GM21529 (cell line): ENCODE measurements around the gene KREMEN2.
"Not testable (repeated sequence)": the region's sequence is repeated elsewhere in the genome, so short reads cannot be mapped to it uniquely, and the experiment has no call there.

Experiments used
- ATAC-seq: cut with Tn5 transposase; IDR thresholded peaks from one replicate; pipeline ENCODE4 v1.9.1; 2021; ENCODE audit not compliant: unreplicated experiment

Gene KREMEN2

GRCh38 chr16:2963723-2964474 lies at the start of gene KREMEN2:
KREMEN2 (plus strand) TSS chr16:2964275; CDS start chr16:2964521, 246 bp downstream.
- no peak for ATAC-seq

- ATAC-seq, result no peak
Measured at GRCh38 chr16:2915196-2915929, 48.7 kb upstream of the KREMEN2 start.

DNA sequence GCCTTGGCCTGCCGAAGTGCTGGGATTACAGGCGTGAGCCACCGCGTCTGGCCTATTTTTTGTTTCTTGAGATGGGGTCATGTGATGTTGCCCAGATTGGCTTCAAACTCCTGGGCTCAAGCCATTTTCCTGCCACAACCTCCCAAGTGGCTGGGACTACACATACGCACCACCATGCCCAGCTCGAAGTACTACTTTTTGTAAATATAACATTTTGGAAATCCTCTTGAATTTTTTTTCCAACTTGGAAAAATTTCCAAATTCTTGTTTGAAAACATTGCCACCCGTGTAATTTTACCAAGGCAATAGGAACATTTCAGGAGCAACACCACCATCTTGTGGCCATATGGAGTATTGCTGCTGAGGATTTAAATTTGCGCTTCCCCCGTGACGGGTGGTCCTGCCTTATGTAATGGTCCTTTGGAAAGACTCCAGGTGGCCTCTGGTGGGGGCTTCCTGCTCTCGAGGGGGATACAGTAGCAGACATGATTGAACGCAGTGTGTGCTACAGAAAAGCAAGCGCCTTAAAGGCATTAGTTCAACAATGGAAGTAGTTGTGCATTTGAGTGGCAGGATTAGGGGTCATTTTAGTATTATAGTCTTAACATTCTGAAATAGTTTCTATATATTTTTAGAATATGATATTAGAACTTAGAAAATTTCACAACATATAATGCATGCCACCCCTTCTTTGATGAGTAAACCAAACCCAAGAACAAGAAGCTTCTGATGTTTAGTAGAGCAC lies 44.4 kb upstream of the KREMEN2 start:
- no peak for ATAC-seq

GRCh38 chr16:2923481-2923880 lies 40.6 kb upstream of the KREMEN2 start:
- no peak for ATAC-seq

- ATAC-seq, result no peak
Measured at GRCh38 chr16:2924901-2925755, 38.9 kb upstream of the KREMEN2 start.

DNA sequence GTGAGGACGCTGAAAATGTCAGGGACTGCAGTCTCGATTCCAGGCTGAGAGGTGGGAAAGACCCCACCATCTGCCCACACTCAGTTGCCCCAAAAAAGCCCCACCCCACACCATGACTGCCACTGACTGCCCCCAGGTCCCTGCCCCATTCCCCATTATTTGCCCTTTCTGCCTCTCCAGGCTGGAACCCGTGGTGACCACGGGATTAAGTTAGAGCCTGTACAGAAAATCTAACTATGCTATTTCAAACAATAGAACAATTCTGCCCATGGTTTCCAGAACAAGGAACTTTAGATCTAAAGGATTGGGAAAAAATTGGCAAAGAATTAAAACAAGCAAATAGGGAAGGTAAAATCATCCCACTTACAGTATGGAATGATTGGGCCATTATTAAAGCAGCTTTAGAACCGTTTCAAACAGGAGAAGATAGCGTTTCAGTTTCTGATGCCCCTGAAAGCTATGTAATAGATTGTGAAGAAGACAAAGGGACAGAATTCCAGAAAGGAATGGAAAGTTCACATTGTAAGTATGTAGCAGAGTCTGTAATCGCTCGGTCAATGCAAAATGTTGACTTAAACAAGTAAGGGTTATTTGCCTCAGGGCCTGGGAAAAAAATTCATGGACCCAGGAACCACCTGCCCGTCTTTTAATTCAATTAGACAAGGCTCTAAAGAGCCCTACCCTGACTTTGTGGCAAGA lies 38.0 kb upstream of the KREMEN2 start:
- no peak for ATAC-seq

DNA sequence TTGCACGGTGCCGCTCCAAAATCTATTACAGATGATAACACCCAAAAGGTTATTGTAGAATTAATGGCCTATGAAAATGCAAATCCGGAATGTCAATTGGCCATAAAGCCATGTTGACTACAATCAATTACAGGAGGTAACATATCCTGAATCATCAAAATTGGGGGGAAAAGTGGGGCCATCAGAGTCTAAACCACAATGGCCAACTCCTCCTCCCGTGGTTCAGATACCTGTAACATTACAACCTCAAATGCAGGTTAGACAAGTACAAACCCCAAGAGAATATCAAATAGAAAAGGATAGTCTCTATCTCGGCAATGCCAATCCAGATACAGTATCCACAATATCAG lies 37.5 kb upstream of the KREMEN2 start:
- no peak for ATAC-seq

GRCh38 chr16:2927010-2927646 lies 36.9 kb upstream of the KREMEN2 start:
- ATAC-seq, result no peak

DNA sequence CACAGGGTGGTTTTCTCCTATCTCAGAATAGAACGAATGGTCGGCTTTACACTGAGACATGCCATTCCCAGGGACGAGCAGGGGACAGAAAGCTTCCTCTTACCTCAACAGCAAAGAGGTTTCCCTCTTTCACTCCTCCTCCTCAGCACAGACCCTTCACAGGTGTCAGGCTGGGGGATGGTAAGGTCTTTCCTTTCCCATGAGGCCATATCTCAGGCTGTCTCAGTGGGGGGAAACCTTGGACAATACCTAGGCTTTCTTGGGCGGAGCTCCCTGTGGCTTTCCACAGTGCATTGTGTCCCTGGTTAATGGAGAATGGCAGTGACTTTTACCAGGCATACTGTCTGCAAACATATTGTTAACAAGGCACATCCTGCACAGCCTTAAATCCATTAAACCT lies 35.9 kb upstream of the KREMEN2 start:
- ATAC-seq, result not testable (repeated sequence)

GRCh38 chr16:2928796-2929195 lies 35.3 kb upstream of the KREMEN2 start:
- no peak for ATAC-seq

DNA sequence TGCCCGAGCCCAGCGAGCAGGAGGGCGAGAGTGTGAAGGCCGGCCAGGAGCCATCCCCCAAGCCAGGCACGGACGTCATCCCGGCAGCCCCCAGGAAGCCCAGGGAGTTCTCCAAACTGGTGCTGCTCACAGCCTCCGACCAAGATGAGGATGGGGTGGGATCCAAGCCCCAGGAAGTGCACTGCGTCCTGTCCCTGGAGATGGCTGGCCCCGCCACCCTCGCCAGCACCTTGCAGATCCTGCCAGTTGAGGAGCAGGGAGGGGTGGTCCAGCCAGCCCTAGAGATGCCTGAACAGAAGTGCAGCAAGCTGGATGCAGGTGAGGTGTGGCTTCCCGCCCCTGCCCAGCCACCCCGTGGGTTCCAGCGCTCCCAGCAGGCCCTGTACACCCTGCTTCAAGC lies 34.4 kb upstream of the KREMEN2 start:
- no peak for ATAC-seq

GRCh38 chr16:2930236-2930635 lies 33.8 kb upstream of the KREMEN2 start:
- no peak for ATAC-seq

DNA sequence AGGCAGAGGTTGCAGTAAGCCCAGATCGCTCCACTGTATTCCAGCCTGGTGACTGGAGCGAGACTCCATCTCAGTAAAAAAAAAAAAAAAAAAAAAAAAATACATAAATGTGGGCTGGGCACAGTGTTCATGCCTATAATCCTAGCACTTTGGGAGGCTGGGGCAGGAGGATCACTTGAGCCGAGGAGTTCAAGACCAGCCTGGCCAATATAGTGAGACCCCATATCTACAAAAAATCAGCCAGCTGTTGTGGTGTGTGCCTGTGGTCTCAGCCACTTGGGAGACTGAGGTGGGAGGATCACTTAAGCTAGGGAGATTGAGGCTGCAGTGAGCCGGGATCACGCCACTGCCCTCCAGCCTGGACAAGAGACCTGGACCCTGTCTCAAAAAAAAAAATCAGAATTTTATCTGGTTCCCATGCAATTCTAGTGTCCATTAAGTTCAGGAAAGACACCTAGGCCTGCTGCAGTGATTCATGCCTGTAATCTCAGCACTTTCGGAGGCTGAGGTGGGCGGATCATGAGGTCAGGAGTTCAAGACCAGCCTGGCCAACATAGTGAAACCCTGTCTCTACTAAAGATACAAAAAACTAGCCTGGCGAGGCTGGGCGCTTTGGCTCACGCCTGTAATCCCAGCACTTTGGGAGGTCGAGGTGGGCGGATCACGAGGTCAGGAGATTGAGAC lies 32.7 kb upstream of the KREMEN2 start:
- ATAC-seq, result not testable (repeated sequence)

- no peak for ATAC-seq
Measured at GRCh38 chr16:2933136-2933535, 30.9 kb upstream of the KREMEN2 start.

DNA sequence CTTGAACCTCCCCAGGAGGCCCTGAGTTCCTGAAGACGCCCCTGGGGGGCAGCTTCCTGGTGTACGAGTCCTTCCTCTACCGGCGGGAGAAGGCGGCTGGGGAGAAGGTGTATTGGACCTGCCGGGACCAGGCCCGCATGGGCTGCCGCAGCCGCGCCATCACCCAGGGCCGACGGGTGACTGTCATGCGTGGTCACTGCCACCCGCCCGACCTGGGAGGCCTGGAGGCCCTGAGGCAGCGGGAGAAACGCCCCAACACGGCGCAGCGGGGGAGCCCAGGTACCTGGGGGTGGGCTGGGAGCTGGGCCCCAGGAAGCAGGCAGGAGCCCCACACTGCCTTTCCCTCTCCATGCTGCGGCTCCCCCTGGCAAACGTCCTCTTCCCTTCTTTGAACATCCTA lies 30.4 kb upstream of the KREMEN2 start:
- no peak for ATAC-seq

GRCh38 chr16:2934450-2934849 lies 29.6 kb upstream of the KREMEN2 start:
- no peak for ATAC-seq

DNA sequence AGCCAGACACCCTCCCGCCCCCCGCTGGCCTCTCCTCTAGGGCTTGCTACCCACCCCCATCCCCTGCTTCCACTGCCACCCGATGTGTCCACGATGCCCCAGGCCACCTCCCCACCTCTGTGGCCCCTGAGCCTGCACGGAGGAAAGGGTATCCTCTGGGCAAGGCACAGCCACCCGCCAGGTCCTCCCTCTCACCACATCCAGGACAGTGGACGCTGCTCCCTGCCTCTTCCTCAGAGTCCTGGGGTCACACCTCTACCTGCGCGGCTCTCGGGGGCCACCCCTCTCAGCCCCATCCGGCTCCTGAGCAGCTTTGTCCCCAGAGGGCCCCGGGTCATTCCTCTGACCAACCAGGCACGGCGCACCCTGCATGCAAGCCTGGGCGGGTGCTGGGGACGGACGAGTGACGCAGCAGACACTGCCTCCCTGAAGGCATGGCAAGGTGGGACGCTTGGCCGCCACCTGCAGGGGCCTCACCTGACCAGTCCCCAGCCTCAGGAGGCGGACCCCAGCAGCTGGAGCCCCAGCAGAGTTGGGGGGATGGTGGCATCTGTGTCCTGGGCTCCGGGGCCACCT lies 27.6 kb upstream of the KREMEN2 start:
- ATAC-seq, result no peak

GRCh38 chr16:2937170-2937569 lies 26.9 kb upstream of the KREMEN2 start:
- ATAC-seq, result no peak

GRCh38 chr16:2938206-2938605 lies 25.9 kb upstream of the KREMEN2 start:
- no peak for ATAC-seq
